ENCODE measurements around the gene FAM50B.

GRCh38 chr6:3852391-3852790 lies 3.2 kb downstream of the FAM50B start:
- no peak for TF ChIP-seq POLR2A (IDR thresholded peaks at IDR 0.05)
- no peak for TF ChIP-seq EP300 (IDR thresholded peaks at IDR 0.05)
- no peak for TF ChIP-seq CTCF (IDR thresholded peaks at IDR 0.05)
